T-cell (primary cell): ENCODE results near the gene PLXNA2. TPM values are rescaled to one million over a fixed set of nuclear protein-coding genes. Genes with fewer than 3 reads are reported as not detected.
A peak's percentile ranks its signal among the peaks of the same experiment; 100 is the strongest.

Experiments used
- ATAC-seq, 4 experiments: fragments of 200-7000 bp in 3 of 4; fragments of 150-1000 bp in 1 of 4; cut with Tn5 transposase; replicated peaks in 1 of 4; 1 replicate in 3 of 4; 2 replicates in 1 of 4; pipeline ENCODE4 v1.10.0; 2021; ENCODE audit warnings: moderate library complexity in 3 of 4, mild to moderate bottlenecking in 2 of 4, moderate number of reproducible peaks in 1 of 4
- CTCF ChIA-PET, 2 donors: fragments of 300-600 bp; sonication (Branson Sonifier 250); formaldehyde crosslinking; loops; one replicate each; lab custom pipeline; 2022; ENCODE audit warnings: antibody characterized with exemption in 2 of 2; lab: Charles Lee
- POLR2A ChIA-PET, 2 donors: fragments of 300-600 bp; sonication (Branson Sonifier 250); formaldehyde crosslinking; loops; one replicate each; lab custom pipeline; 2022; ENCODE audit warnings: antibody characterized with exemption in 2 of 2; lab: Charles Lee
- DNase-seq, 35 experiments: peaks; one replicate each; pipeline versions ENCODE4 v3.0.0 to v3.0.0-alpha.2; 2013 to 2023
- H3K27ac ChIP-seq: one replicate; pipeline ENCODE4 v1.5.1; 2013; ENCODE audit warnings: low read length
- H3K27me3 ChIP-seq, 2 experiments: replicated peaks in 1 of 2; 1 replicate in 1 of 2; 2 replicates in 1 of 2; pipeline versions ENCODE4 v1.6.1 to v1.7.0; 2013; ENCODE audit warnings: low read length in 1 of 2, mixed read lengths in 1 of 2; ENCODE audit not compliant: control insufficient read depth in 2 of 2, insufficient read depth in 2 of 2; ENCODE audit errors: extremely low read depth in 1 of 2
- H3K36me3 ChIP-seq, 2 donors: 1 replicate in 1 of 2; 2 replicates in 1 of 2; pipeline versions ENCODE4 v1.6.1 to v1.7.0; 2013; ENCODE audit warnings: low read length in 1 of 2; ENCODE audit not compliant: control insufficient read depth in 2 of 2, insufficient read depth in 1 of 2; ENCODE audit errors: extremely low read depth in 1 of 2
- H3K4me1 ChIP-seq, 2 experiments: 1 replicate in 1 of 2; 2 replicates in 1 of 2; pipeline versions ENCODE4 v1.6.1 to v1.7.0; 2013; ENCODE audit warnings: low read length in 2 of 2, mixed read lengths in 1 of 2; ENCODE audit not compliant: insufficient read depth in 2 of 2, control insufficient read depth in 1 of 2; ENCODE audit errors: extremely low read depth in 1 of 2
- H3K4me3 ChIP-seq, 2 donors: 1 replicate in 1 of 2; 2 replicates in 1 of 2; pipeline versions ENCODE4 v1.5.1 to v1.7.0; 2013; ENCODE audit warnings: mild to moderate bottlenecking in 2 of 2, low read length in 1 of 2, moderate library complexity in 1 of 2; ENCODE audit not compliant: control insufficient read depth in 1 of 2; ENCODE audit errors: extremely low read depth in 1 of 2
- H3K9me3 ChIP-seq: 2 replicates; pipeline ENCODE4 v1.7.0; 2013
- H3K27ac Mint-ChIP-seq, 2 donors: one replicate each; pipeline ENCODE4 v1.8.0; 2020 to 2021; ENCODE audit warnings: mild to moderate bottlenecking in 2 of 2, mixed read lengths in 2 of 2
- H3K27me3 Mint-ChIP-seq, 2 donors: one replicate each; pipeline ENCODE4 v1.8.0; 2021 to 2022; ENCODE audit warnings: mixed read lengths in 2 of 2
- H3K36me3 Mint-ChIP-seq: one replicate; pipeline ENCODE4 v1.8.0; 2021; ENCODE audit warnings: mixed read lengths
- H3K4me1 Mint-ChIP-seq, 3 donors: one replicate each; pipeline ENCODE4 v1.8.0; 2020 to 2022; ENCODE audit warnings: mixed read lengths in 3 of 3, mild to moderate bottlenecking in 1 of 3
- H3K4me3 Mint-ChIP-seq, 3 donors: one replicate each; pipeline ENCODE4 v1.8.0; 2020 to 2022; ENCODE audit warnings: mild to moderate bottlenecking in 3 of 3, mixed read lengths in 3 of 3, moderate library complexity in 3 of 3
- H3K9me3 Mint-ChIP-seq, 3 donors: one replicate each; pipeline ENCODE4 v1.8.0; 2020 to 2022; ENCODE audit warnings: mixed read lengths in 3 of 3
- WGBS: methylation state at CpG from one replicate; pipeline ENCODE4 v1.1.5; 2013; ENCODE audit warnings: missing lambda C conversion rate; ENCODE audit not compliant: insufficient coverage; 5-methylcytosine and 5-hydroxymethylcytosine counted together
- total RNA-seq, 35 experiments: library from RNA in 6 of 35; stranded (reverse) in 6 of 35; fragments of 120-200 nt in 1 of 35; gene quantifications; one replicate each; pipeline versions ENCODE4 v1.2.1 to v1.2.4 and lab custom pipeline; 2013 to 2026

Gene PLXNA2
- total RNA-seq, 5 donors from 2014 or later (not counting 1 experiment from before 2014, with no cell fraction given) = 1.3 to 2.6 (median 2.2) TPM

GRCh38 chr1:208198236-208198635 lies 45.9 kb downstream of the PLXNA2 start:
- ATAC-seq = no peak
- Histone ChIP-seq H3K27ac (no peak overlapping the region), H3K27me3 (no peaks in the 10 kb centered on the region), H3K4me1 (no peaks in the 10 kb centered on the region), H3K36me3 (no peaks in the 10 kb centered on the region), H3K4me3 (no peak overlapping the region), H3K9me3 (no peaks in the 10 kb centered on the region)
- H3K4me3 Mint-ChIP-seq = no peak overlapping the region
- H3K27ac Mint-ChIP-seq = no peak overlapping the region
- H3K27me3 Mint-ChIP-seq = peaks cover 0 to 5% of the 10 kb centered on the region in 2 donors
- H3K9me3 Mint-ChIP-seq = no peaks in the 10 kb centered on the region
- DNase-seq = no peak
- WGBS = 100% methylated on average over 2 of the region's 8 CpGs
- no peaks in the 10 kb centered on the region for H3K4me1 Mint-ChIP-seq
- POLR2A ChIA-PET = no interaction called here
- CTCF ChIA-PET = no interaction called here
- H3K36me3 Mint-ChIP-seq = no peaks in the 10 kb centered on the region

- WGBS = 66% methylated on average over 3 of the region's 3 CpGs
- no peaks in the 10 kb centered on the region for H3K9me3 Mint-ChIP-seq
- no peak for DNase-seq
- H3K27me3 Mint-ChIP-seq = peaks cover 0 to 8% of the 10 kb centered on the region in 2 donors
- Histone ChIP-seq H3K27me3 (no peaks in the 10 kb centered on the region), H3K4me3 (no peak overlapping the region), H3K9me3 (no peaks in the 10 kb centered on the region), H3K27ac (no peak overlapping the region), H3K4me1 (no peaks in the 10 kb centered on the region), H3K36me3 (no peaks in the 10 kb centered on the region)
- ATAC-seq = no peak
- H3K4me1 Mint-ChIP-seq = no peaks in the 10 kb centered on the region
- H3K36me3 Mint-ChIP-seq = no peaks in the 10 kb centered on the region
- ChIA-PET POLR2A (interaction anchor here in 1 of 2 donors (0.6 kb wide), 1 partner anchor 49 kb away, joined by 3 read pairs; the partner anchor contains the start of gene PLXNA2), CTCF (interaction anchor here in 1 of 2 donors (0.6 kb wide), 1 partner anchor 57 kb away, joined by 7 read pairs; no protein-coding TSS in a partner anchor)
- H3K4me3 Mint-ChIP-seq = no peak overlapping the region
- no peak overlapping the region for H3K27ac Mint-ChIP-seq
Measured at GRCh38 chr1:208194944-208195343, 49.2 kb downstream of the PLXNA2 start.

GRCh38 chr1:208192995-208193394 lies 51.2 kb downstream of the PLXNA2 start:
- DNase-seq = no peak
- ChIA-PET POLR2A (no interaction called here), CTCF (no interaction called here)
- Mint-ChIP-seq H3K4me1 (peaks cover 8 to 11% (median 10%) of the 10 kb centered on the region in 3 donors), H3K4me3 (no peak overlapping the region), H3K36me3 (no peaks in the 10 kb centered on the region), H3K27me3 (peaks cover 2 to 8% of the 10 kb centered on the region in 2 donors), H3K9me3 (no peaks in the 10 kb centered on the region), H3K27ac (no peak overlapping the region)
- no peak for ATAC-seq
- no peaks in the 10 kb centered on the region for H3K27me3 ChIP-seq
- no peaks in the 10 kb centered on the region for H3K36me3 ChIP-seq
- H3K9me3 ChIP-seq = no peaks in the 10 kb centered on the region
- H3K27ac ChIP-seq = no peak overlapping the region
- no CpG with 5 or more reads among the region's 2 CpGs for WGBS
- H3K4me1 ChIP-seq = peaks cover 0 to 8% of the 10 kb centered on the region in 2 experiments
- no peak overlapping the region for H3K4me3 ChIP-seq

- Mint-ChIP-seq H3K4me3 (no peak overlapping the region), H3K27me3 (peaks cover 6 to 13% of the 10 kb centered on the region in 2 donors), H3K9me3 (no peaks in the 10 kb centered on the region), H3K36me3 (no peaks in the 10 kb centered on the region), H3K4me1 (peaks cover 9 to 11% (median 10%) of the 10 kb centered on the region in 3 donors), H3K27ac (no peak overlapping the region)
- Histone ChIP-seq H3K36me3 (no peaks in the 10 kb centered on the region), H3K4me3 (no peak overlapping the region), H3K27me3 (no peaks in the 10 kb centered on the region), H3K4me1 (peaks cover 0 to 15% of the 10 kb centered on the region in 2 experiments), H3K27ac (no peak overlapping the region), H3K9me3 (no peaks in the 10 kb centered on the region)
- ATAC-seq (no peak), DNase-seq (no peak)
- 90% methylated on average over 2 of the region's 4 CpGs for WGBS
- CTCF ChIA-PET = no interaction called here
- POLR2A ChIA-PET = no interaction called here
Measured at GRCh38 chr1:208190784-208191183, 53.4 kb downstream of the PLXNA2 start.

GRCh38 chr1:208189716-208190115 lies 54.5 kb downstream of the PLXNA2 start:
- Mint-ChIP-seq H3K27me3 (peaks cover 6 to 11% of the 10 kb centered on the region in 2 donors), H3K4me1 (peaks cover 10 to 12% (median 11%) of the 10 kb centered on the region in 3 donors), H3K27ac (no peak overlapping the region), H3K4me3 (no peak overlapping the region), H3K9me3 (no peaks in the 10 kb centered on the region), H3K36me3 (no peaks in the 10 kb centered on the region)
- Histone ChIP-seq H3K9me3 (no peaks in the 10 kb centered on the region), H3K4me3 (no peak overlapping the region), H3K27me3 (peaks cover 0 to 5% of the 10 kb centered on the region in 2 experiments), H3K27ac (no peak overlapping the region), H3K4me1 (peaks cover 0 to 15% of the 10 kb centered on the region in 2 experiments), H3K36me3 (no peaks in the 10 kb centered on the region)
- no peak for ATAC-seq
- ChIA-PET CTCF (interaction anchor here in 1 of 2 donors (0.6 kb wide), 1 partner anchor 47 kb away, joined by 3 read pairs; no protein-coding TSS in a partner anchor), POLR2A (no interaction called here)
- DNase-seq = no peak
- no CpG with 5 or more reads among the region's 4 CpGs for WGBS

DNA sequence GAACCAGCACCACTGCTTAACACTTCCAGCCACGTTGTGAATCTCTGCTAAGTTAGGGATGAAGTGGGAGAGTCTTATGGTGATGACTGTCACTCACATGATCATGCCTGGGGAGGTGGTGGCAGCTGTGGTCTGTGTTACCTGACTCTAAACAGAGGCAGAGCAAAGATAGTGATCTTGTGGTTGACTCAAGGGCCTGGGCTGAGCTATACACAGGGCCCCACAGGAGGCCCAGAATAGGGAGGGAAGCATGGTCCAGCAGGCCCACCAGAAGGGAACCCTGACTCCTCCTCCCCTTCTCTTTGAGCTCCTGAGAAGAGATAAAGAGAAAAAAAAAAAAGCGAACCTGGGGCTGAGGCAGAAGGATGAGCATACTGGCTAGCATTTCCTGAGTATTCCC lies 55.0 kb downstream of the PLXNA2 start:
- peaks cover 0 to 15% of the 10 kb centered on the region in 2 experiments for H3K4me1 ChIP-seq
- Mint-ChIP-seq H3K4me3 (no peak overlapping the region), H3K9me3 (no peaks in the 10 kb centered on the region), H3K36me3 (no peaks in the 10 kb centered on the region), H3K4me1 (peaks cover 10 to 12% (median 11%) of the 10 kb centered on the region in 3 donors), H3K27ac (no peak overlapping the region), H3K27me3 (peaks cover 8% of the 10 kb centered on the region in 2 donors)
- no peak overlapping the region for H3K4me3 ChIP-seq
- no peak overlapping the region for H3K27ac ChIP-seq
- H3K27me3 ChIP-seq = peaks cover 0 to 10% of the 10 kb centered on the region in 2 experiments
- no CpG with 5 or more reads among the region's 2 CpGs for WGBS
- no peaks in the 10 kb centered on the region for H3K9me3 ChIP-seq
- DNase-seq = no peak
- CTCF ChIA-PET = interaction anchor here in 1 of 2 donors (0.6 kb wide), 1 partner anchor 48 kb away, joined by 3 read pairs; no protein-coding TSS in a partner anchor
- peak in 1 of 4 experiments; percentile 26 for ATAC-seq
- H3K36me3 ChIP-seq = no peaks in the 10 kb centered on the region
- POLR2A ChIA-PET = no interaction called here
